RWPE2 (cell line): ENCODE results near the gene FADS3.

Source experiments
- ATAC-seq: fragments of 200-7000 bp; cut with Tn5 transposase; 3 replicates; pipeline ENCODE4 v1.9.1; 2021; ENCODE audit warnings: low read depth
- DNase-seq: peaks from one replicate; pipeline ENCODE4 v3.0.0-alpha.2; 2020; ENCODE audit warnings: low spot score
- H3K27ac ChIP-seq: fragments of 450-650 bp; 2 replicates; pipeline ENCODE4 v1.5.1; 2017; ENCODE audit warnings: mild to moderate bottlenecking; ENCODE audit not compliant: poor library complexity, severe bottlenecking
- H3K27me3 ChIP-seq: fragments of 250-450 bp; sonication (Bioruptor Pico); 2 replicates; pipeline ENCODE4 v1.5.1; 2021; ENCODE audit warnings: mild to moderate bottlenecking, moderate library complexity; ENCODE audit not compliant: insufficient read depth, poor library complexity, severe bottlenecking
- H3K36me3 ChIP-seq: fragments of 250-450 bp; sonication (Bioruptor Pico); 2 replicates; pipeline ENCODE4 v1.5.1; 2020; ENCODE audit warnings: low read depth, mild to moderate bottlenecking, moderate library complexity
- H3K4me1 ChIP-seq: fragments of 250-450 bp; sonication (Bioruptor Pico); 2 replicates; pipeline ENCODE4 v1.5.1; 2021; ENCODE audit warnings: mild to moderate bottlenecking, moderate library complexity; ENCODE audit not compliant: insufficient read depth, poor library complexity, severe bottlenecking
- H3K4me3 ChIP-seq: fragments of 250-450 bp; sonication (Bioruptor Pico); 2 replicates; pipeline ENCODE4 v1.5.1; 2021; ENCODE audit warnings: mild to moderate bottlenecking, moderate library complexity; ENCODE audit not compliant: severe bottlenecking
- H3K9me3 ChIP-seq: fragments of 250-450 bp; sonication (Bioruptor Pico); 2 replicates; pipeline ENCODE4 v1.5.1; 2021; ENCODE audit warnings: mild to moderate bottlenecking, moderate library complexity; ENCODE audit not compliant: severe bottlenecking
- TF ChIP-seq, protein P1 (sequence below): fragments of 450-650 bp; IDR thresholded peaks from one replicate; pipeline ENCODE4 v1.5.1; 2017; ENCODE audit warnings: mild to moderate bottlenecking, moderate library complexity; ENCODE audit not compliant: poor library complexity, severe bottlenecking

Gene FADS3

GRCh38 chr11:61927501-61927900 lies 36.2 kb upstream of the FADS3 start:
- ATAC-seq = no peak
- Histone ChIP-seq H3K4me1 (no peaks in the 10 kb centered on the region), H3K4me3 (no peak overlapping the region), H3K36me3 (no peaks in the 10 kb centered on the region), H3K27ac (no peak overlapping the region), H3K9me3 (no peaks in the 10 kb centered on the region), H3K27me3 (no peaks in the 10 kb centered on the region)
- TF ChIP-seq, protein P1, sequence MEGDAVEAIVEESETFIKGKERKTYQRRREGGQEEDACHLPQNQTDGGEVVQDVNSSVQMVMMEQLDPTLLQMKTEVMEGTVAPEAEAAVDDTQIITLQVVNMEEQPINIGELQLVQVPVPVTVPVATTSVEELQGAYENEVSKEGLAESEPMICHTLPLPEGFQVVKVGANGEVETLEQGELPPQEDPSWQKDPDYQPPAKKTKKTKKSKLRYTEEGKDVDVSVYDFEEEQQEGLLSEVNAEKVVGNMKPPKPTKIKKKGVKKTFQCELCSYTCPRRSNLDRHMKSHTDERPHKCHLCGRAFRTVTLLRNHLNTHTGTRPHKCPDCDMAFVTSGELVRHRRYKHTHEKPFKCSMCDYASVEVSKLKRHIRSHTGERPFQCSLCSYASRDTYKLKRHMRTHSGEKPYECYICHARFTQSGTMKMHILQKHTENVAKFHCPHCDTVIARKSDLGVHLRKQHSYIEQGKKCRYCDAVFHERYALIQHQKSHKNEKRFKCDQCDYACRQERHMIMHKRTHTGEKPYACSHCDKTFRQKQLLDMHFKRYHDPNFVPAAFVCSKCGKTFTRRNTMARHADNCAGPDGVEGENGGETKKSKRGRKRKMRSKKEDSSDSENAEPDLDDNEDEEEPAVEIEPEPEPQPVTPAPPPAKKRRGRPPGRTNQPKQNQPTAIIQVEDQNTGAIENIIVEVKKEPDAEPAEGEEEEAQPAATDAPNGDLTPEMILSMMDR = no peak
- no peak for DNase-seq

DNA sequence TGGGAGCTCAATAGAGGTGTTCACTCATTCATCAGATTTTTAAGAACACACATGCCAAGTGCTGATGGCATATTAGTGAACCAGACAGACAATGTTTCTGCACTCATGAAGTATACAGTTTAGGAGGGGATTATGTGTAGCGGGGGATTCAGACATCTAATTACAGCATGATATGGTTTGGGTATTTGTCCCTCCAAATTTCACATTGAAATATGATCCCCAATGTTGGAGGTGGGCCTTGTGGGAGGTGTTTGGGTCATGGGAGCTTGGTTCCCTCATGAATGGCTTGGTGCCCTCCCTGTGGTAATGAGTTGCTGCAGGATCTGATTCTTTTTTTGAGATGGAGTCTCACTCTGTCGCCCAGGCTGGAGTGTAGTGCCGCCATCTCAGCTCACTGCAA lies 34.9 kb upstream of the FADS3 start:
- TF ChIP-seq, protein P1 = no peak
- Histone ChIP-seq H3K4me3 (no peak overlapping the region), H3K36me3 (no peaks in the 10 kb centered on the region), H3K9me3 (no peaks in the 10 kb centered on the region), H3K4me1 (no peaks in the 10 kb centered on the region), H3K27me3 (no peaks in the 10 kb centered on the region), H3K27ac (no peak overlapping the region)
- DNase-seq (no peak), ATAC-seq (no peak)

GRCh38 chr11:61925736-61926135 lies 34.4 kb upstream of the FADS3 start:
- ATAC-seq (no peak), DNase-seq (no peak)
- H3K4me1 ChIP-seq = no peaks in the 10 kb centered on the region
- no peak overlapping the region for H3K27ac ChIP-seq
- no peaks in the 10 kb centered on the region for H3K9me3 ChIP-seq
- H3K4me3 ChIP-seq = no peak overlapping the region
- H3K27me3 ChIP-seq = no peaks in the 10 kb centered on the region
- TF ChIP-seq, protein P1 = no peak
- no peaks in the 10 kb centered on the region for H3K36me3 ChIP-seq

DNA sequence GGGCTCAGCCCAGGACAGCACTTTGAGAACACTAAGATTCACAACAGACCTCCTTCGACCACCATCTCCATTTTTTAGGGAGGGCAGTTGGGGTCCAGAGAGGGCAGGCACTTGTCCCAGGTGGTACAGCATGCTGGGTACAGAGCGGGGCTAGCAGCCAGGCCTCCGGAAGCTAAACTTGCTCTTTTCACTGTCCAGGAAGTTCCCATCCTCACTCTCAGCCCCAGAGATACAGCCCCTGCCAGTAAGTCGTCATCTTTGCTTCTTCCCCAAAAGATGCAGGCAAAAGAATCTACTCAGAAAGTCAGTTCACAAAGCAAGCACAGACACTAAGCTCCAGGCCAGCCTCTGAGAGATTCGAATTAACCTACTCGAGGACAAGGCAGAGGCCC lies 32.7 kb upstream of the FADS3 start:
- DNase-seq (no peak), ATAC-seq (no peak)
- Histone ChIP-seq H3K4me3 (no peak overlapping the region), H3K27ac (no peak overlapping the region), H3K36me3 (no peaks in the 10 kb centered on the region), H3K9me3 (no peaks in the 10 kb centered on the region), H3K27me3 (peaks cover 3% of the 10 kb centered on the region), H3K4me1 (no peaks in the 10 kb centered on the region)
- TF ChIP-seq, protein P1 = no peak

GRCh38 chr11:61923166-61924063 lies 32.1 kb upstream of the FADS3 start:
- H3K36me3 ChIP-seq = no peaks in the 10 kb centered on the region
- no peak for ATAC-seq
- H3K4me1 ChIP-seq = no peaks in the 10 kb centered on the region
- H3K9me3 ChIP-seq = no peaks in the 10 kb centered on the region
- peaks cover 3% of the 10 kb centered on the region for H3K27me3 ChIP-seq
- H3K4me3 ChIP-seq = no peak overlapping the region
- no peak for DNase-seq
- TF ChIP-seq, protein P1 = no peak
- H3K27ac ChIP-seq = no peak overlapping the region
